Transverse colon (tissue), 4 donors: ENCODE data around the gene GPSM1.

Source experiments
- EP300 ChIP-seq: sonication (generic); formaldehyde crosslinking; IDR thresholded peaks from one replicate; pipeline ENCODE4 v1.6.1; 2017; ENCODE audit warnings: antibody characterized with exemption, low read depth
- POLR2AphosphoS5 ChIP-seq, 3 donors: sonication (generic); formaldehyde crosslinking; IDR thresholded peaks; one replicate each; pipeline ENCODE4 v1.6.1; 2016; ENCODE audit warnings: antibody characterized with exemption in 3 of 3
- TF ChIP-seq, protein P1 (sequence below), 5 experiments: fragments of 200-600 bp in 3 of 5; fragments of 450-650 bp in 2 of 5; sonication (generic) in 3 of 5; IDR thresholded peaks; 1 replicate in 2 of 5; 2 replicates in 3 of 5; pipeline ENCODE4 v1.5.1; 2016 to 2017; ENCODE audit warnings: antibody characterized with exemption in 5 of 5, inconsistent platforms in 3 of 5, mild to moderate bottlenecking in 2 of 5, moderate library complexity in 1 of 5

DNA sequence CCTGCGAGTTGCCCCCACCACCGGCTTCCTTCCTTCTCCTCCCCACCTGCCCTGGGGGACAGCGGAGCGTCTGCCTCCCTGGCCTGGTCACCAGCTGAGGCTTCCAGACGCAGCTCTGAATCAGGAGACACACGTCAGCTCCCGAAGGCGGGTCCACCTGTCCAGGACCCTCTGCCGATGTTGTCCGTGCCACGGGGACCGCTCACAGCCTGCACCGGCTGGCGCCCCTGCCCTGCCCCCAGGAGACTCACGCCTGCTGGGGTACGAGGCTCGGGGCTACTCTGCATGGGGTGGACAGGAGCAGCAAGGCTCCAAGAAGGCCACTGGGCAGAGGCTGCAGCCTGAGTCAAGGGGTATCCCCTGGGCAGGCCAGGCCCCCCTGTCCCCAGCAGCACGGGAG is 21.5 kb upstream of the GPSM1 start:
- TF ChIP-seq, protein P1, sequence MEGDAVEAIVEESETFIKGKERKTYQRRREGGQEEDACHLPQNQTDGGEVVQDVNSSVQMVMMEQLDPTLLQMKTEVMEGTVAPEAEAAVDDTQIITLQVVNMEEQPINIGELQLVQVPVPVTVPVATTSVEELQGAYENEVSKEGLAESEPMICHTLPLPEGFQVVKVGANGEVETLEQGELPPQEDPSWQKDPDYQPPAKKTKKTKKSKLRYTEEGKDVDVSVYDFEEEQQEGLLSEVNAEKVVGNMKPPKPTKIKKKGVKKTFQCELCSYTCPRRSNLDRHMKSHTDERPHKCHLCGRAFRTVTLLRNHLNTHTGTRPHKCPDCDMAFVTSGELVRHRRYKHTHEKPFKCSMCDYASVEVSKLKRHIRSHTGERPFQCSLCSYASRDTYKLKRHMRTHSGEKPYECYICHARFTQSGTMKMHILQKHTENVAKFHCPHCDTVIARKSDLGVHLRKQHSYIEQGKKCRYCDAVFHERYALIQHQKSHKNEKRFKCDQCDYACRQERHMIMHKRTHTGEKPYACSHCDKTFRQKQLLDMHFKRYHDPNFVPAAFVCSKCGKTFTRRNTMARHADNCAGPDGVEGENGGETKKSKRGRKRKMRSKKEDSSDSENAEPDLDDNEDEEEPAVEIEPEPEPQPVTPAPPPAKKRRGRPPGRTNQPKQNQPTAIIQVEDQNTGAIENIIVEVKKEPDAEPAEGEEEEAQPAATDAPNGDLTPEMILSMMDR (IDR thresholded peaks at IDR 0.05), result no peak
- TF ChIP-seq POLR2AphosphoS5 (IDR thresholded peaks at IDR 0.05) (no peak), EP300 (no peak)
